Measurements from ENCODE around the gene ATP8A1.

Gene ATP8A1

DNA sequence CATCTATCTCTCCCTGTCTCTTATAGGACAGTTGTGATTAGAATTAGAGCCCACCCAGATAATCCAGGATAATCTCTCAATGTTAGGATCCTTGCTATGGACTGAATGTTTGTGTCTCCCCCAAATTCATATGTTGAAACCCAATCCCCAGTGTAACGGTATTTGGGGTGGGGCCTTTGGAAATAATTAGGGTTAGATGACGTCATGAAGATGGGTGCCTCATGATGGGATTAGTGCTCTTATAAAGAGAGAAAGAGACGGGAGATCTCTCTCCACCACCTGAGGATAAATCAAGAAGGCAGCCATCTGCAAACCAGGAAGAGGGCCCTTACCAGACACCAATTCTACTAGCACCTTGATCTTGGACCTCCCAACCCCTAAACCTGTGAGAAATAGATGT lies 293.3 kb downstream of the ATP8A1 start:
- DNase-seq (ENCODE audit: low read depth): no peak

DNA sequence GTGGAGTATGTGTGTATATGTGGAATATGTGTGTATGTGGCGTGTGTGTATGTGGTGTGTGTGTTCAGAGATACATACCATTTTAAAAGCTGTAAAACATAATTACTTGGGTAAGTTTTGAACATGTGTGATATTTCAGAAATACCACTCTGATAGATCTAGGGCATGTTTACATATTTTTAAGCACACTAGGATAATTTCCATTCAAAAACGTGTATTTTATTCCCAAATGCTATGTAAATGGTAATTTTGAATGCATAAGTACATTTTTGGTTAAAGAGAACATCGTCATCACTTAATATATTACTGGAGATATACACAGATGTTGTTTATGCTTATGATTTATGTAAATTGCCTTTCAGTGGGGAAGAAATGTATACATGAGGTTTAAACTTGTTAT lies 294.3 kb downstream of the ATP8A1 start:
- DNase-seq (ENCODE audit: low read depth): no peak

DNA sequence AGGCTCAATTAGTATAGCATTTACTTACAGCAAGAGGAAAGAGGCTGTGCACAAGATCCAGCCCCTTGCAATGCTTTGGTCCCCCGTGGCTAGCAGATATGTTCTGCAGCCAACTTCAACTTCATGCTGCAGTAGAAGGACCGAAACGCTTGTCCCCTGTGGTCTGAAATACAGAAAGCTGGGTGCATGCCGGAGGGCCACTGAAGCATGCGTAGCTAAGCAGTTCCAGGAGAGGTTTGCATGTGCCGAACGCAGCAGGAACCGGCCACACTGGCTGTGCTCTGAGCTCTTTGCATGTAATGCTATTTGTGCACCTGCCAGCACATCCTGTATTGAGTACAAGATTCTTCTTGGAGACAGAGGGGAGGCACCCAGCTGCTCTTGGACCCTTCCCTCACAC lies 295.4 kb downstream of the ATP8A1 start:
- DNase-seq (ENCODE audit: low read depth): no peak

DNA sequence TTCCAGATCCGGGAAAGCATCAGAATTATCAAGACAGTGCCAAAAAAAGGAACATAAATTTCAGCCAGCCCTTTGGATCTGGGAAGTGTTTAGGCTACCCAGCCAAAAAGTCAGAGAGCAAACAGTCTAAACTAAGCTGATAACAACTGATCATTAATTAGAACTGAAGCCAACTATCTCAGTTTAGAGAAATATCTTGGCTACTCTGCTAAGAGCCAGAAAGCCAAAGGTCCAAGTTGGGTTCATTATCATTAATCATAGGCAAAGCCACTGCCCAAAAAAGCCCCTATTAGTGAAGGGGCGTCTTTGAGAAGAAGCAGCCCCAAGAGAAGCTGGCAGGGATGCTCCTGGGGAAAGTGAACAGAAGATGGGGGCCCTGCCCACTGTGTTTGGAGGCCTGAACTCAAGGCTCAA lies 296.6 kb downstream of the ATP8A1 start:
- no peak for DNase-seq (ENCODE audit: low read depth)

DNA sequence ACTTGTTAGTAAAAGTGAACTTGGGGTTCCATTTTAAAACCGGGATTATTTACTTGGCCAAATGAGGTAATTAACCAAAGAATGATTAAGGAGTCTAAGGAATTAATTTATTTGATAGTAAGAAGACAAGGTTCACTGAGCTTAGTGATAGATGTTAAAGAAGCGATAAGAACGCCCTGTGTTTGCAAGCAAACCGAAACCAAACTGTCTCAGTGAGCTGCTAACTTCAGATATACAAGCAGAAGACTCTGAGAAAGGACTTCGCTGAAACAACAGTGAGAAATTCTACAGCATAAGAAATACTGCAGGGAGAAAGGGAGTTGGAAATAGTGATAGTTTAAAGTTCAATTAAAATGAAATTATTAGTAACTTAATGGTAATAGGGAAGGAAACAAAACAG lies 297.2 kb downstream of the ATP8A1 start:
- no peak for DNase-seq (ENCODE audit: low read depth)
